GM19023 (cell line): ENCODE measurements around the gene FEM1C.

Source experiments
- ATAC-seq: cut with Tn5 transposase; IDR thresholded peaks from one replicate; pipeline ENCODE4 v1.9.1; 2021; ENCODE audit warnings: mild to moderate bottlenecking, moderate library complexity; ENCODE audit not compliant: unreplicated experiment

FEM1C gene

GRCh38 chr5:115524199-115524847, 20.3 kb downstream of the FEM1C start:
- no peak for ATAC-seq

DNA sequence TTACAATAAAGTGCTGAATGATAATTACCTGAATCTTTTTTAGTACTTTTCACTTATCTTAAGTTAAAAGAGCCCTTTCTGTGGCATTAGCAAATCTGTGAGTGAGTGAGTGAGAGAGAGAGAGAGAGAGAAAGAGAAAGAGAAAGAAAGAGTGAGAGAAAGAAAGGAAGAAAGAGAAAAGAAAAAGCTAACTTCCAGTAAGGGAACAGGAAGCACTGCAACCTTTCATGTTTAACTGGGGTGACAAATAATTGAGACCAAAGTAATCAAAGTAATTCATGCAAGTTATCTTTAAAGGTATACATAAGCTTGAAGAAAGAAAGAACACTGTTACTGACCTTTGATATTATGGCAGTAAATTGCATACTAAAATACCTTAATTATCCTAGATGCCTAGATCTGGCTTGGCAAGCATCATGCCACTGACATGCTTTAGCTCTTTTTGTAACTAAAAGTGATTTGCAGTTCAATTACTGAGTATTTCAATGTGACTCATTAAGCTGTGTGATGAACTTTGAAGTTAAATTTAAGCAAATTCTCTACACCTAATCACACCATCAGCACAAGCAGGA, 21.7 kb downstream of the FEM1C start:
- no peak for ATAC-seq

DNA sequence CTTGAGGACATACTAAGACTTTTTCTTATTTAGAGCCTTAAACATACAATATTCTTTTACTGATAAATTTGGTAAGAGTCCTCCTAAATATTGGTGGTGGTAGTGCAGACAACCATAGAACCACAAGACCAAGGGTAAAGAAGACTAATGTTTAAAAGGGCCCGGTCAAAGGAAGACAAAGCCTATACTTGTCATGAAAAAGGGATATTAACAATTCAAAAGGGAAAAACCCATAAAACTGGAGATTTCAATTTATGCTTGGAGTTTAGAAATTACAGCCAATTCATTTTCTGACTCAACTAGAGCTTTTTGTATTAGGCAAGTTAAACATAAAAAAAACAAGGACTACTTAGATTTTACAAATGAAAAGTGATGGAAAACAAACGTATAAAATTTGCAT, 24.4 kb downstream of the FEM1C start:
- ATAC-seq: no peak

- ATAC-seq: no peak
These were observed 28.2 kb downstream of the FEM1C start for GRCh38 chr5:115516372-115516771.

- no peak for ATAC-seq
These were observed 30.4 kb downstream of the FEM1C start for GRCh38 chr5:115514220-115514619.

DNA sequence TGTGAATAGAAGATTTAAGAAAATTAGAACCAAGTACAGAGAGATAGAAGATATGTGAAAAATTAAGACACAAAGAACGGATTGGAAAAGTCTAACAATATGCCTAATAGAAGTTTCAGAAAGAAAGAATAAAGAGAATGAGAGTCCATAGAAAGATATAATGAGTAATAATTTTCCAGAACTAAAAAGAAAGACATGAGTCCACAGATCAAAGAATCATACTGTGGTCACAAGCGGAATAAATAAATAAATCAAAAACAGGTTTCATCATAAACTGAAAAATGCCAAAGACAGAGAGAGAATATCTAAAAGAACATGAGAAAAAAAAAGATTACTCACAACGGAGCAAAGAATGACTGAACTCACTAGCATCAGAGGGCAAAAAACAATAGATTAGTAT, 32.9 kb downstream of the FEM1C start:
- no peak for ATAC-seq

DNA sequence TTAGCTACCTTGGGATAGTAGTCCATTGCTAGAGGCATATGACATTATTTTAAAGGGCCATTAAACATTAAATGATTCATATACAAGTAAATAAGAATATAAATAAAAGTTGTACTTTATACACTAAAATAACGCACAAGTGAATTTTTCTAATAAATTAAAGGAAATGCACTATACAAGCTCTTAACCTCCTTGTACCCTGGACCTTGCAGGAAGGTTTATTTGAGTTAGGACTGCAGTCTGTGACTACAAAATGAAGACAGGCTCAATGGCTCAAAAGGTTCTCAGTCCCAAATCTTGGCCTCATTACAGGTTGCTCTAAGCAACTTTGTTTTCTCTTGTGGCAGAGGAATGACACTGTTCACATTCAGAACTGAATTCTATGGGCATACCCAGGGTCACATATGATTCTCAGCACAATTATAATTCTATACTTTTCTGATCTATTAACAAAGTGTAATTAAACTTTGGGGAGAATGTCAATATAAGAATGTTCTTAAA, 34.4 kb downstream of the FEM1C start:
- ATAC-seq: no peak

- no peak for ATAC-seq
These were observed 35.0 kb downstream of the FEM1C start for GRCh38 chr5:115509547-115509946.

- no peak for ATAC-seq
These were observed 36.9 kb downstream of the FEM1C start for GRCh38 chr5:115507681-115508080.

DNA sequence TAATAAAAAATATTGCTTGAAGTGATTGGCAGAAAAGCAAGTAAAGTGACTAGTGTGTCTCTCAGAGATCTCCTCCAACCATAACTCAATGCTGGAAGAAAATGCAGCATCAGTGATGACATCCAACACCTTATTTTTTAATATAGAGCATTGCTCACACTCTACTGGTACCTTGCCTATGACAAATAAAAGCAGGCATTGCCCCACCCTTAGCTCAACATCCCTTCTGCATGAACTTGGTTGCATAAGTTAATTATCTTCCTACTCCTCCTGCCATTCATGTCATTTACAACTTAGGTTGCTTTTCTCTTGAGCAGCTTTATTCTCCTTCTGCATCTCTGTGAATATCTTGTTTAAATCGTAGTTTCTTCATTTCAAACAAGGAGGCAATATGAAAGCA, 41.2 kb downstream of the FEM1C start:
- no peak for ATAC-seq

DNA sequence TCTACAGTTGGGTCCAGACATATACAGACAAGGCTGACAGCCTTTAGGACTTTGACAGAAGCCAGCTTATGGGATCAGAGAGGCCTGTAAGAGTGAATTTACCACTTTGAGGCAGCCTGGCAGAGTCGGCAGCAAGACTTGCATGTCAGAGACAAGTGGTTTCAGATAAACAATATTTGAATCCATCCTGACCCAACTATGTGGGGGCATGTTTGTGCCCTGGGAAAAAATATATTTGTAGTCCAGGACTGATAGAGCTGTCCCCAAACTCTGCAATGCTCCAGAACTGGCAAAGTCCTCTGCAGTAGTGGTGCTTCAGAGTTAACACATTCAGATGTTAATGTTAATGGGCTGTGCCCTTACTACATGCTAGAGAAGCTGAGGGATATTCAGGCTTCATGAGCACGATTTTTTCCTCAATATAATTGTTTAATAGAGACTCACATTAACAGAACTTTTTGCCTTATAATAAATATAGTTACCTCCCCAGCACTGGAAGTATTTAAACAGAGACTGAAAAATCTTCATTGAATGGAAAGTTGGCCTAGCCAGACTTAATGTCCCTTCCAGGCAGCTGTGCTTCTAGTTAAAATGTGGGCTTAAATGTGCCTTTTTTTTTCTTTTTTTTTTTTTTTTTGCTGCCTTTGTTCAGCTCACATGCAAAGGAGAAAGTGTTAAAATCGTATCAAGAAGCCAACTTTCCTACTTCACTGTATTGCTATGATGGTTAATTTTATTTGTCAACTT, 42.9 kb downstream of the FEM1C start:
- no peak for ATAC-seq

GRCh38 chr5:115500225-115500624, 44.4 kb downstream of the FEM1C start:
- ATAC-seq: no peak

DNA sequence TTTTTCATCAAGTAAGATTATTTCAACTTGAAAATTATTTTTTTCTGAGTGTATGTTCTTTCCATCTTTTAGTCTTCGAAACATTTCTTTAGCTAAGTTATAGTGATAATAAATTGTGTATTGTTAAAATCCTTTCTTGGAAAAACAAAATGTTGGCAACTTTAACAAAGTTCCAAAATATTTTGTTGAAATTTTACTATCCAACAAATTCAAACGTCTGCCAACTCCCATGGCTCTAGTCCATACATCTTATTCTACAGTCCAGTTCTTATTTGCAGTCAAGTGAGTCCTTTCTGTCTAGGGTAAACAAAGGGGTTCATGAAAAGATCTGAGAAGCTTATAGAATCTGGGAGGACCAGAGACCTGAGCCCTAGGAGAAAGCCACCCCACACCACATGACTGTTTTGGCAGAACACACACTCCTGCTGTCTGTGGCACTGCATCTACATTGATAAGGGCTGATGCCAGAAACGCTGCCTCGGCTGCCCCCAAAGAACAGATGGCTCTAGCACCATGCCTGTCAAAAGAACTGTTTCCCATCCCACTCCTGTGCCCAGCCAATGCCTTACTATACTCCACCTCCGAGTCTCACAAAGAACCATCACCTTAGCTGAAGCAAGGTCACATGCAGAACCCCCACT, 47.5 kb downstream of the FEM1C start:
- ATAC-seq: no peak

- ATAC-seq: peak; percentile 62
These were observed 49.8 kb downstream of the FEM1C start for GRCh38 chr5:115494570-115495289.

GRCh38 chr5:115490596-115490995, 54.0 kb downstream of the FEM1C start:
- ATAC-seq: no peak

DNA sequence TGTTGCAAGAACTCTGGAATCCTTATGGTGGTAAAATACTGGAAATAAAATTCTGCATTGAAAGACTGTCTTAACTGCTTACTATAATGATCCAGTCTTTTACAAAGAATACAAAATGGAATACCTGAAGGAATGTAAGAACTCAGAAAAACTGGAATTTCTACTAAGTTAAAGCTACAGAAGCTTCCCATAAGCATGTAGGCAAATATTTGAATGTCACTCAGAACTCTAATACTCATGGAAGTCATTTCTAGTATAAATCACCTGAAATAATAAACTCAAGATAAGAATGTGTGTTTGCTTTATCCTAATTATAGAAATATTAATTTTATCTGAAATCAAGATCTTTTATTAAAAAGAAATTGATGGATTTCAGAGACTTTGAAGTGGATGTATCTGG, 54.8 kb downstream of the FEM1C start:
- no peak for ATAC-seq

GRCh38 chr5:115487756-115488155, 56.8 kb downstream of the FEM1C start:
- peak; percentile 73 for ATAC-seq

GRCh38 chr5:115487168-115487567, 57.4 kb downstream of the FEM1C start:
- ATAC-seq: peak; percentile 8

DNA sequence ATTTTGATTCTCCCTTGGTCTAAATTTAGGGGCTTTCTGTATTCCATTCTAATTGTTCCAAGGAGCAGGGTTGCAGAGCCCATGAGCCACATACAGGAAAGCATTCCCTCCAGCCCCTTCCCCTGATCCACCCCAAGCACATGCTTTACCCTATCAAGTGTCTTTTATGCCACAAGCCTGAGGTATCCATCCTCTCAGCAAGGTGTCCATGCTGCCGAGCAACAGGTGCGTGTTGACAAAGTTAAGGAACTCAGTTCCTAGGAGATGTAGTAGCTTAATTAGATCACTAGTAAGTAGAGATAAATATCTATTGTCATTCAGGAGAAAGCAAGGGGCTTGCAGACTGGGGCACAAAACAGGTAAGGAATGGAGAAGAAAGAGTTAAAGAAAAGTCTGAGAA, 57.8 kb downstream of the FEM1C start:
- ATAC-seq: no peak

DNA sequence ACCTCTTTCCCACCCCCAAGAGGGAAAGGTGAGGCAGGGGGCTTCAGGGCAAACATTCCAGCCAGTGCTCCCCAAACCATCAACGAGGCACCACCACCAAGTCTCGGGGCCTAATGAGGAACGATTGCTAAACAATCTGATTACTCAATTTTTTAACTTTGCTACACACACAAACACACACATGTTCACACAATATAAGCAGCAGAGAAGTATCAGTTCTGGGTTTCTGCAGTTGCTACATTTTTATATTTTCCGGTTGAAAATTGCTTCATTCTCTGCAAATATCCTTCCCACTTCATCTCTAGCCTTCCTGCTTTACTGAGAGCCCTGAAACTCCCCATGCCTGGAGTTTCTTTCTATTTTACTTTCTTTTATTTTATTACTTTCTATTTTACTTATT, 60.2 kb downstream of the FEM1C start:
- ATAC-seq: no peak

DNA sequence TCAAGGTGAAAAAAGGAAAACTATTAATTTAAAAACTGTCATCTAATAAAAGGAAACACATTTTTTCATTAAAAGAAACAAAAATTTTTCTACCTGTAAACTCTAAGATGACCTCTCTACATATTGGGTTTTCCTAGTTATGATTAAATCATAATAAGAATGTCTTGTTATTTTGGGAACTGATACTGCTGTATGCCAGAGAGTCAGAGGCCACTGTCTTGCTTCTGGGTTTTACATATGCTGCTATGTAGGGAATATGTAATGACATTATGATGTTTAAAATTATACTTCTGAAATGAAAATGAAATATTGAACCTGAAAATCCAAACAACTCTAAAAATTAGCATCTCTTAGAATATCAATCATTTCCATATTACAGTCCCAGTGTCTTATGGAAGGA, 63.7 kb downstream of the FEM1C start:
- ATAC-seq: no peak
